CD4-positive, alpha-beta T cell (primary cell): ENCODE results near the gene MAPK8IP1. TPM values are rescaled to one million over a fixed set of nuclear protein-coding genes. Genes with fewer than 3 reads are reported as not detected.

ENCODE experiments used
- ATAC-seq: fragments of 200-7000 bp; cut with Tn5 transposase; one replicate; pipeline ENCODE4 v1.10.0; 2022; ENCODE audit warnings: mild to moderate bottlenecking; ENCODE audit not compliant: poor library complexity
- CTCF ChIA-PET: fragments of 350-600 bp; sonication (Branson Sonifier 250); formaldehyde crosslinking; loops from one replicate; lab custom pipeline; 2021; ENCODE audit warnings: antibody characterized with exemption, inconsistent platforms; lab: Charles Lee
- POLR2A ChIA-PET: fragments of 350-600 bp; sonication (Branson Sonifier 250); formaldehyde crosslinking; loops from one replicate; lab custom pipeline; 2021; ENCODE audit warnings: antibody characterized with exemption, inconsistent platforms; lab: Charles Lee
- DNase-seq, 14 experiments: peaks; one replicate each; pipeline ENCODE4 v3.0.0-alpha.2; 2013 to 2020; ENCODE audit warnings: mixed read lengths in 2 of 14
- H3K27ac ChIP-seq, 2 donors: one replicate each; pipeline versions ENCODE4 v1.5.1 to v1.7.0; 2013; ENCODE audit warnings: low read length in 2 of 2, low read depth in 1 of 2, mild to moderate bottlenecking in 1 of 2
- H3K27me3 ChIP-seq, 2 experiments: 1 replicate in 1 of 2; 2 replicates in 1 of 2; pipeline versions ENCODE4 v1.6.1 to v1.7.0; 2013; ENCODE audit warnings: low read length in 2 of 2, control low read depth in 1 of 2, mild to moderate bottlenecking in 1 of 2, moderate library complexity in 1 of 2; ENCODE audit not compliant: insufficient read depth in 2 of 2, control insufficient read depth in 1 of 2
- H3K36me3 ChIP-seq: one replicate; pipeline ENCODE4 v1.6.1; 2013; ENCODE audit warnings: low read length, control low read depth; ENCODE audit not compliant: insufficient read depth
- H3K4me1 ChIP-seq: one replicate; pipeline ENCODE4 v1.6.1; 2013; ENCODE audit warnings: low read length, control low read depth; ENCODE audit not compliant: insufficient read depth
- H3K4me3 ChIP-seq: one replicate; pipeline ENCODE4 v1.5.1; 2013; ENCODE audit warnings: mild to moderate bottlenecking, low read length, moderate library complexity
- H3K9me3 ChIP-seq, 2 experiments: 1 replicate in 1 of 2; 2 replicates in 1 of 2; pipeline versions ENCODE4 v1.6.1 to v1.7.0; 2013; ENCODE audit warnings: low read length in 2 of 2, mild to moderate bottlenecking in 2 of 2, control low read depth in 1 of 2, moderate library complexity in 1 of 2; ENCODE audit not compliant: control insufficient read depth in 1 of 2, insufficient read depth in 1 of 2
- H3K27ac Mint-ChIP-seq: one replicate; pipeline ENCODE4 v1.8.0; 2020; ENCODE audit warnings: mixed read lengths
- H3K27me3 Mint-ChIP-seq: one replicate; pipeline ENCODE4 v1.8.0; 2021; ENCODE audit warnings: mixed read lengths
- H3K36me3 Mint-ChIP-seq: one replicate; pipeline ENCODE4 v1.8.0; 2021; ENCODE audit warnings: low read depth, mixed read lengths
- H3K4me1 Mint-ChIP-seq: one replicate; pipeline ENCODE4 v1.8.0; 2021; ENCODE audit warnings: low read depth, mixed read lengths
- H3K4me3 Mint-ChIP-seq: one replicate; pipeline ENCODE4 v1.8.0; 2020; ENCODE audit warnings: mild to moderate bottlenecking, mixed read lengths
- H3K9me3 Mint-ChIP-seq: one replicate; pipeline ENCODE4 v1.8.0; 2020; ENCODE audit warnings: mixed read lengths
- CTCF ChIP-seq: fragments of 200-600 bp; IDR thresholded peaks from one replicate; pipeline ENCODE4 v1.8.0; 2022; ENCODE audit warnings: antibody characterized with exemption, mild to moderate bottlenecking
- intact Hi-C, 2 experiments: fragments of 100-400 bp; cut with DNase I in 1 of 2; cut with micrococcal nuclease in 1 of 2; formaldehyde crosslinking; loops; one replicate each; pipeline versions ENCODE4 v1.15.1 to v1.9.0; 2023 to 2025; cut with DNase I, micrococcal nuclease
- total RNA-seq, 174 experiments: library from RNA in 2 of 174; stranded (reverse) in 2 of 174; gene quantifications; one replicate each; pipeline ENCODE4 v1.2.3 and lab custom pipeline; 2021 to 2026

Gene MAPK8IP1
- total RNA-seq, 2 experiments from 2014 or later, result 2.3 to 2.4 TPM

GRCh38 chr11:45925550-45925949, 40.1 kb downstream of the MAPK8IP1 start:
- Histone ChIP-seq H3K4me1 (peaks cover 54% of the 10 kb centered on the region), H3K27me3 (peaks cover 4 to 6% of the 10 kb centered on the region in 2 experiments), H3K36me3 (no peaks in the 10 kb centered on the region), H3K9me3 (peaks cover 0 to 3% of the 10 kb centered on the region in 2 experiments), H3K4me3 (no peak overlapping the region), H3K27ac (no peak overlapping the region)
- no peak for ATAC-seq
- ChIA-PET CTCF (no interaction called here), POLR2A (interaction anchor here (2.0 kb wide), 1 partner anchor 8 kb away, joined by 11 read pairs; the partner anchor contains the start of gene PEX16)
- intact Hi-C loops, result no loop called here
- no peaks in the 10 kb centered on the region for H3K9me3 Mint-ChIP-seq
- no peak for DNase-seq
- peaks cover 14% of the 10 kb centered on the region for H3K27me3 Mint-ChIP-seq
- no peak overlapping the region for H3K4me3 Mint-ChIP-seq
- peaks cover 8% of the 10 kb centered on the region for H3K36me3 Mint-ChIP-seq
- no peak overlapping the region for H3K27ac Mint-ChIP-seq
- peaks cover 26% of the 10 kb centered on the region for H3K4me1 Mint-ChIP-seq
- no peak for TF ChIP-seq CTCF

GRCh38 chr11:45926001-45926401, 40.5 kb downstream of the MAPK8IP1 start:
- peaks cover 26% of the 10 kb centered on the region for H3K4me1 Mint-ChIP-seq
- no peak overlapping the region for H3K27ac Mint-ChIP-seq
- peaks cover 56% of the 10 kb centered on the region for H3K4me1 ChIP-seq

GRCh38 chr11:45926536-45927331, 41.3 kb downstream of the MAPK8IP1 start:
- H3K36me3 Mint-ChIP-seq, result peaks cover 13% of the 10 kb centered on the region
- CTCF ChIA-PET, result interaction anchor here (1.5 kb wide), 1 partner anchor 9 kb away, joined by 3 read pairs; the partner anchor contains the start of gene PEX16
- DNase-seq, result peak in 1 of 14 experiments; percentile 10
- no peak for TF ChIP-seq CTCF
- no peaks in the 10 kb centered on the region for H3K9me3 Mint-ChIP-seq
- peak overlapping the region; percentile 33 for H3K27ac Mint-ChIP-seq
- no peak overlapping the region for H3K4me3 Mint-ChIP-seq
- POLR2A ChIA-PET, result interaction anchor here (2.0 kb wide), 1 partner anchor 9 kb away, joined by 11 read pairs; the partner anchor contains the start of gene PEX16
- Histone ChIP-seq H3K27ac (no peak overlapping the region), H3K27me3 (peaks cover 4% of the 10 kb centered on the region in 2 experiments), H3K36me3 (peaks cover 3% of the 10 kb centered on the region), H3K4me1 (peaks cover 56% of the 10 kb centered on the region), H3K4me3 (no peak overlapping the region), H3K9me3 (peaks cover 0 to 3% of the 10 kb centered on the region in 2 experiments)
- intact Hi-C loops, result no loop called here
- H3K27me3 Mint-ChIP-seq, result peaks cover 9% of the 10 kb centered on the region
- no peak for ATAC-seq
- peaks cover 28% of the 10 kb centered on the region for H3K4me1 Mint-ChIP-seq

More at GRCh38 chr11:45926001-45926401, 40.5 kb downstream of the MAPK8IP1 start:
- ChIA-PET POLR2A (interaction anchor here (2.0 kb wide), 1 partner anchor 8 kb away, joined by 11 read pairs; the partner anchor contains the start of gene PEX16), CTCF (interaction anchor here (1.5 kb wide), 1 partner anchor 8 kb away, joined by 3 read pairs; the partner anchor contains the start of gene PEX16)
- intact Hi-C loops, result no loop called here
- no peak for TF ChIP-seq CTCF
- Histone ChIP-seq H3K27ac (no peak overlapping the region), H3K27me3 (peaks cover 4 to 6% of the 10 kb centered on the region in 2 experiments), H3K36me3 (no peaks in the 10 kb centered on the region), H3K4me3 (no peak overlapping the region), H3K9me3 (peaks cover 0 to 3% of the 10 kb centered on the region in 2 experiments)
- ATAC-seq (no peak), DNase-seq (peak in 1 of 14 experiments; percentile 14)
- Mint-ChIP-seq H3K9me3 (no peaks in the 10 kb centered on the region), H3K27me3 (peaks cover 14% of the 10 kb centered on the region), H3K36me3 (peaks cover 9% of the 10 kb centered on the region), H3K4me3 (no peak overlapping the region)
